GM23338 (cell line): ENCODE results near the gene SLC40A1.

Experiments used
- CREB1 ChIP-seq: fragments of 250-450 bp; sonication (Bioruptor Pico); IDR thresholded peaks from 2 replicates; pipeline ENCODE4 v1.5.0; 2020; ENCODE audit warnings: low read depth, mild to moderate bottlenecking, moderate library complexity
- CTCF ChIP-seq, 2 experiments: fragments of 200-600 bp in 1 of 2; sonication (generic) in 1 of 2; conservative IDR thresholded peaks; 2 replicates each; pipeline versions ENCODE4 v1.5.1 to v1.6.1; 2016 to 2017; ENCODE audit warnings: antibody characterized with exemption in 2 of 2, low read depth in 2 of 2, mild to moderate bottlenecking in 2 of 2, moderate library complexity in 1 of 2
- ETS1 ChIP-seq: IDR thresholded peaks from 2 replicates; pipeline ENCODE4 v1.6.1; 2016; ENCODE audit warnings: antibody characterized with exemption
- EZH2phosphoT487 ChIP-seq: fragments of 200-600 bp; sonication (generic); IDR thresholded peaks from one replicate; pipeline ENCODE4 v1.8.1; 2018; ENCODE audit warnings: antibody characterized with exemption; ENCODE audit not compliant: unreplicated experiment
- POLR2AphosphoS5 ChIP-seq: IDR thresholded peaks from 2 replicates; pipeline ENCODE4 v1.6.1; 2016; ENCODE audit warnings: antibody characterized with exemption, low read depth
- REST ChIP-seq: IDR thresholded peaks from one replicate; pipeline ENCODE4 v1.6.1; 2018; ENCODE audit warnings: antibody characterized with exemption; ENCODE audit not compliant: unreplicated experiment

- TF ChIP-seq CTCF (conservative IDR thresholded peaks at IDR 0.05; ENCODE audit: low read depth in 2 of 2) (no peak), POLR2AphosphoS5 (no peak), REST (no peak), CREB1 (no peak), EZH2phosphoT487 (no peak), ETS1 (no peak)
These were observed 2.2 kb upstream of the SLC40A1 start for GRCh38 chr2:189582809-189583192.
